Femur (tissue), 1 donor: ENCODE results near the gene C1GALT1.

Experiments
- DNase-seq: peaks from one replicate; pipeline ENCODE4 v3.0.0-alpha.2; 2017

Gene C1GALT1

DNA sequence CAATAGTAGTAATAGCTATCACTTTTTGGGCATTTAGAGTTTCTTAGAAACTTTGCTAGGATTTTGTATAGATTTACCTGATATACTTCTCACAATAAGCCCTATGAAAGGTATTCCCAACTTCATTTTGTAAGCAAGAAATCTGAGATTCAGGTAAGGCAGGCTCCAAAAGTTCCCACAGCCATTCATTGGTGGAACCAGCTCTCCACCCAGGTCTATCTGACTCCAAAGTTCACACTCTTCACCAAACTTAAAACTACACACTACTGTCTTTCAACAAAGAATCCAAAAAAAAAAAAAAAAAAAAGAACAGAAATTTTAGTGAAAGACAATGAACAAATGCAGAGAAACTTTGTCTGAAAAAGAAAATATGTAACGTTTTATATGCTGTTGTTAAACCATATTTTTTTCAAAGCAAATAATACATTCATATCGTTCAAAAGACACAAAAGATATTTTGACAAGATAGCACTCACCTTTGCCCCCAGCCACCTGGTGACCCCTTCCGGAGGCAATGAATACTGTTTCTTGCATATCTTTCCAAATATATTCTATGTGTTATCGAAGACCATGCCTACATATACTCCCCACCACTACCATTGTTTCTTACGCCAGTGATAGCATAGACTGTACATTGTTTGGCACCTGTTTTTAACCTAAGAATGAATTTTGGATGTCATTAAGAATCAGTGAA is 108.2 kb downstream of the C1GALT1 start:
- no peak for DNase-seq

DNA sequence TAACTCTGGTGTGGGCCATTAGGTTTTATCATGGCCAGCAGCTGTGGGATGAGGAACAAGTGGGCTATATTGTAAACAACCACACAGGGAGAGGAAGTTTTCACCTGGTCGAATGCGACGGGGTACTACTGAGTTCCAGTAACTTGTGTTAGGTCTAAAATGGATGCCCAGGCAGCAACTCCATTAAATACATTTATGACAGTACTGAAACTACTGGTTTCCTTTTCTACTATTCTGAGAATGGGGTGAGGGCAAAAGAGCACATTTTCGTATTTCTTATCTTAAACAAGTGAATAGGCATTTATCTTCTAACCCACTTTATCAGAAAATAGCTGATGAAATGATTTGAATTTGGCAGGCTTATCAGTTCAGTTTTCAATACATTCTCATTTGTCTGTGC is 109.7 kb downstream of the C1GALT1 start:
- DNase-seq: no peak

DNA sequence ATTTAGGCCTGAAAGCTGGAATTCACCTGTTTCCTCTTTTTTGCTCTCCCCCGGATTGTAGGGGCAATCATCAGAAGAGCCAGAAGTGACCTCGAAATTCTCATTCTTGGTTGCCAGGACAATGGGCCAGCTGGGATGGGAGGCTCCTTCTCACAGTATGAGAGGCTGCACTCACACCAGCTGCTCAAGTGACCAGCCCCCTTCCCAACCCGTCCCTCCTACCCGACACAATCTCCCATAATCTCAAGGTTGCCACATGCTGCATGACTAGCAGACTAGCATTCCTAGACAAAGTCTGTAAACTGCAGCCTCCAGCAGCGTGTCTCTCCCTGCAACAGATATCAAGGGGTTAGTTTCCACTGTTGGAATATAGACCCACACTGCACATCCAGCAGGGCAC is 110.3 kb downstream of the C1GALT1 start:
- no peak for DNase-seq

DNA sequence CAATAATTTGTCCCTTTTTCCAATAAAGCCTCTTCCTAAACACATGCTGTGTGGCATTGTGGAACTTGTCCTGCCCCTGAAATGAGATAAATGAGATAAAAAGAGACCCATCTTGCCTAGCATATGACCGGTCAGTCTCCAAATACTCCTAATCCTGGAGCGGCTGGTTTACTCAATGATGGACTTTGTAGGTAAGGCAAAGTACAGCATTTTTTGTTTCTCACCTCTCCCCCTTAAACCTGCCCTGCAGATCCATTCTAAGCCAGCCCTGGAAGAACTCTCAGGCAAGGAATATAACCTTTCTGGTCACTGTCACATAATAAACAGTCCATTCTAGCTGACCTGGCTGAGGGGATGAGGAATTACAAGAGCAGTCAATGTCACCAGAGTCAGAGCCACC is 110.7 kb downstream of the C1GALT1 start:
- no peak for DNase-seq

DNA sequence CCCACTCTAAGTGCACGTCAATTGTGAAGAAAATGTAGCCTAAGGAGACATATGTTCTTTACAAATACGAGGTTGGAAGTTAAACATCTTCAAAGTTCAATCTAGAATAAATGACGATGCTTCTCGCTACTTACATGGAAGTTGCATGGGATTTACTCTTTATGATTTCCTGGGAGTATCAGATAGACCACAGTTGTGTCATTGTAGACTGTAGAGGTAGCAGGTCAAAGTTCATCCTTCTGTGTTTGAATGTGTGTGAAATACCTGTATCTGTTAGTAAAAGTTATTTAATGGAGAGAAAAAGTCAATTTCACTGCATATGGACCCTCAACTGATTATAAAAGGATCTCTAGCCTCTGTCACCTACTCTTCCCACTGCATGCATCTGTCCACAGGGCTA is 112.6 kb downstream of the C1GALT1 start:
- no peak for DNase-seq
